ENCODE measurements around the gene MEIOSIN.

GRCh38 chr19:45715139-45715538, 18.1 kb upstream of the MEIOSIN start:
- TF ChIP-seq CTCF (IDR thresholded peaks at IDR 0.05) = no peak
- TF ChIP-seq POLR2AphosphoS5 (IDR thresholded peaks at IDR 0.05) = no peak
- TF ChIP-seq POLR2A (IDR thresholded peaks at IDR 0.05) = no peak
- TF ChIP-seq EP300 (IDR thresholded peaks at IDR 0.05; ENCODE audit: low read depth) = no peak

Measured in transverse colon (tissue), 4 donors.